Measurements from ENCODE around the gene TEN1. TPM values are rescaled to one million over a fixed set of nuclear protein-coding genes. Genes with fewer than 3 reads are reported as not detected.

Gene TEN1
- total RNA-seq, 1 experiment from 2014 or later = 15.0 TPM

DNA sequence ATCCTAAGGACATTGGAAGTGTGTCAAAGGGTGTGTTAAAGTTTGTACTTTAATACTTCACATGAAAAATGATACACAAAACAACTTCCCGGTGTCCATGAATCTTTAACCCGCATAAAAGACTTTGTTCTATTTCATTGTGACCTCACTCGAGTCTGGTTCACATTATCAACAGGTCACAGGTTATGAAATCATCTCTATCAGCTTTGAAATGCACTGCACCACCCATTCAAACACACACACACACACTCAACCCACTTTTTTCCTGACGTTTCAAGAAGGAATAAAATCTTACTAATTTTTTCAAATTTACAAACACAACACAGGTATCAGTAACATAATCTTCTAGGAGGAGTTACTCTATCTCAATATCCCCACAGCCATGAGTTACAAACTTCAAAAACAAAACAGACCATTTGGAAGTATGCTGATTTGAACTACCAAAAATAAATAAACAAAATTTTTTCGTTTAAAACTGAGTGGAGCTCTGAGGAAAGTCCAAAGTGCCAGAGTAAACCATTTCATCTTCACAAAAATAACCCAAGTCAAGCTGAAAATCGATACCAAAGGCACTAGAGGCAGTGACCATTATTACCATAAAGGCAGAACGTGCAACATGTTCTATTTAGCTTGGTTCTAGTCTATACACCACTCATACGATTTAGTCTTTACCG, 2.7 kb upstream of the TEN1 start:
- DNase-seq (ENCODE audit: low read depth) = no peak

DNA sequence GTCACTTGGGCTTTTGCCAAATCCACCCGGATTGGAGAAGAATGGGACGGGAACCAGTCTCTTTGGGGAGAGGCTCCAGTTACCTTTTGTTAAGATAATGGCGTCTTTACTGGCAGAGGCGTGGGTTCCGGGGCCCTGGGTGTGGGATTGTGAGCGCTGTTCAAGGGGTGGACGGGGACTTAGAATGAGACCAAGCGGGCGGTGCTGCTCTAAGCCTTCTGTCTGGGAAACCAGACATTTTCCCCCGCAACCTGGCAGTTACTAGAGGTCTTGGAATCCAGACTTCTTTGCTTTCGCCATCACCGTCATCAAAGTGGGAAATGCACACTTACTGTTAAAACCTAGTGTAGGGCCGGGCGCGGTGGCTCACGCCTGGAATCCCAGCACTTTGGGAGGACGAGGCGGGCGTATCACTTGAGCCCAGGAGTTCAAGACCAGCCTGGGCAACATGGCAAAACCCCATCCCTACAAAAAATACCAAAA, 706 bp downstream of the TEN1 start:
- DNase-seq (ENCODE audit: low read depth) = no peak

DNA sequence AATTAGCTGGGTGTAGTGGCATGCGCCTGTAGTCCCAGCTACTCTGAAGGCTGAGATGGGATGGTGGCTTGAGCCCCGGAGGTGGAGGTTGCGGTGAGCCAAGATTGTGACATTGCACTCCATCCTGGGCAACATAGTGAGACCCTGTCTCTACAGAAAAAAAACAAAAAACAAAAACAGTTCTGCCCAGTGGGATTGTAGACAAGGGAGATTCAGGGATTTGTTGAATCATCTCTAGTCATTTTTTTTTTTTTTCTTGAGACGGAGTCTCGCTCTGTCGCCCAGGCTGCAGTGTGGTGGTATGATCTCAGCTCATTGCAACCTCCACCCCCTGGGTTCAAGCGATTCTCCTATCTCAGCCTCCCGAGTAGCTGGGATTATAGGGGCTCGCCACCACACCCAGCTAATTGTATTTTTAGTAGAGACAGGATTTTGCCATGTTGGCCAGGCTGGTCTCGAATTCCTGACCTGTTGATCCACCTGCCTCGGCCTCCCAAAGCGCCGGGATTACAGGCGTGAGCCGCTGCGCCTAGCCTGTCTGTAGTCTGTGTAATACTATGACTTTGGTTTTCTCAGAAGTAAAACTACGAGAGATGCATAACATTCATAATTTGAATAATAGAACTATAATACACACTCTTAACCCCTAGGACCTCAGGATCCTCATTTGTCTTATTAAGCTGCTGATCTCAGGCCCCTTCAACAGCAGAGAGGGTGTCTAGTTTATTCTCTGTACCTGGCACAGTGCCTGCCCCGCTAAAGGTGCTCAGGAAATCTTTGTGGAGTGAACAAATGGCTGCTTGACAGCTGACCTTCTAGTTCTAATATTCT, 1.4 kb downstream of the TEN1 start:
- DNase-seq (ENCODE audit: low read depth) = peak; percentile 41

DNA sequence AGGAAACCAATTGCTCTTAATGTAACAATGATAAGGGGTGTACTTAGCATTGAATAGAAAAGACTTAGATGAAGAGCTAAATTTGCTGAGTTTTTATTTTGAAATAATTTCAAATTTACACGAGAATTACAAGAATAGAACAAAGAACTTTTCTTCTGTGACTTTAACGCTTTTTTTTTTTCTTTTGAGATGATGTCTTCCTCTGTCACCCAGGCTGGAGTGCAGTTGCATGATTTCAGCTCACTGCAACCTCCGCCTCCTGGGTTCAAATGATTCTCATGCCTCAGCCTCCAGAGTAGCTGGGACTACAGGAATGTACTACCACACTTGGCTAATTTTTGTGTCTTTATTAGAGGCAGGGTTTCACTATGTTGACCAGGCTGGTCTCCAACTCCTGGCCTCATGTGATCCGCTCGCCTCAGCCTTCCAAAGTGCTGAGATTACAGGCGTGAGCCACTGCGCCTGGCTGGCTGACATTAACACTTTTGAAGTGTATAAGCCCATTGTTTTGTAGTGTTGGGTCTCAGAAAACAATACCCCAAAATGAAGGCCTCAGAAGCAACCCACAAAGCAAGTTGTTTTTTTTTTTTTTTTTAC, 2.1 kb downstream of the TEN1 start:
- DNase-seq (ENCODE audit: low read depth) = no peak

DNA sequence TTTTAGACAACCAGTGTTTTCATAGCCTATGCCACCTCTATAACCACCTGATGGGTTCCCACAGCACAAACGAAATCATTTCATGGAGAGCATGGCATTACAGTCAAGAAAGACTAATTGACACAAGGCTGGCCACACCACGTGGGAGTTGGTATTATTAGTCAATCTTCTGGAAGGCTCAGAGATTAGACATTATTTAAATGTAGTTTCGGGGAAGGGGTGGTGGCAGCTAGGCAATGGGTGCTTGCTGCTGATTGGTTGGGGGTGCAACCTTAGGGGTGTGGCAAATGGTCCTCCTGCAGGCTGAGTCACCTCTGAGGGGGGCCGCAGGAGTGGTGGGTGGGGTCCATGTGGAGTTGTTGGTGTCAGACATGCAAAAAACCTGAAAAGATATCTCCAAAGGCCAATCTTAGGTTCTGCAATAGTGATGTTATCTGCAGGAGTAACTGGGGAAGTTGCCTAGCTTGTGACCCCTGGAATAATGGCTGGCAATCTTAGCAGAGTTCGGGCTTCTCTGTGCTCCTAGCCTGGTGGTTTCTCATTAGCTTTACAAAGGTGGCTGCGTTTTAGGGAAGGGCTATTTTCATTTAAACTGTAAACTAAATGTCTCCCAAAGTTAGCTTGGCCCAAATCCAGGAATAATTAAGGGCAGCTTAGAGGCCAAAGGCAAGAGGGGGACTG, 4.6 kb downstream of the TEN1 start:
- DNase-seq (ENCODE audit: low read depth) = peak; percentile 88

DNA sequence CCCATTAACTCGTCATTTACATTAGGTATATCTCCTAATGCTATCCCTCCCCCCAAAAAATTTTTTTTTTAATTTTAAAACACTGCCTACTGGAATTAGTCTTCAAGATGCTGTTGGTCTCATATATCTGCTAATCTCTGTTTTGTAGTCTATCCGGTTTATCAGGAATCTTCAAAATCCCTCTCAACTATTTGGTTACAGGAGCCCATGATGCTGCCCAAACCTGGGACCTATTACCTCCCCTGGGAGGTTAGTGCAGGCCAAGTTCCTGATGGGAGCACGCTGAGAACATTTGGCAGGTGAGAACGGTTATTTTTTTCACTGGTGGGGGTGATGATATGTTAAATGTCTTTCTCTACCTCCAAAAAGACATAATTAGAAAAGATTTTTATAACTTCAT, 6.9 kb downstream of the TEN1 start:
- no peak for DNase-seq (ENCODE audit: low read depth)

DNA sequence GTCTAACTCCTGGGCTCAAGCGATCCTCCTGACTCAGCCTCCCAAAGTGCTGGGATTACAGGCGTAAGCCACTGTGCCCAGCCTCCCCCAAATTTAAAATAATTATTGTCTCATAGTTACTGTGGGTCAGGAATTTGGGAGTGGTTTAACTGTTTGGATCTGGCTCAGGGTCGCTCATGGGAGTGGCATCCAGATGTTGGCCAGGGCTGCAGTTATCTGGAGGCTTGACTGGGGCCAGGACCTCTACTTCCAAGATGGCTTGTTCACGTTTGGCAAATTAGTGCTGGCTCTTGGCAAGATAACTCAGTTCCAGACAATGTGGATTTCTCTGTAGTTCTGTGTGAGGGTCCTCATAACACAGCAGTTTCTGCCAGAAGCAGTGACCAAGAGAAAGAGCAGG, 8.0 kb downstream of the TEN1 start:
- DNase-seq (ENCODE audit: low read depth) = no peak

DNA sequence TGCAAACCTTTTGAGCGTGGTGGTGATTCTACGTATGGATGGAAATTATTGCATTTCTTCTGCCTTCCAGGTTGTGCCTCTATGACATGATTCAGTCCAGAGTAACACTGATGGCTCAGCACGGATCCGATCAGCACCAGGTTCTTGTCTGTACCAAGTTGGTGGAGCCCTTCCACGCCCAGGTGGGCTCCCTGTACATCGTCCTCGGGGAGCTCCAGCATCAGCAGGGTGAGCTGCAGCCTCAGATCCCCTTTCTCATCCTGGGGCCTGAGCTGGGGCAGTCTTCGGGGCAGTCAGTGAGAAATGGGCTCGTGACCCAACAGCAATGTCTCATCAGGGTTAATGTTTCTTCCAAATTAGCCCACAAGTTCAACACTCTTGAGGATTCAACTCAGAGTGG, 12.4 kb downstream of the TEN1 start:
- no peak for DNase-seq (ENCODE audit: low read depth)

DNA sequence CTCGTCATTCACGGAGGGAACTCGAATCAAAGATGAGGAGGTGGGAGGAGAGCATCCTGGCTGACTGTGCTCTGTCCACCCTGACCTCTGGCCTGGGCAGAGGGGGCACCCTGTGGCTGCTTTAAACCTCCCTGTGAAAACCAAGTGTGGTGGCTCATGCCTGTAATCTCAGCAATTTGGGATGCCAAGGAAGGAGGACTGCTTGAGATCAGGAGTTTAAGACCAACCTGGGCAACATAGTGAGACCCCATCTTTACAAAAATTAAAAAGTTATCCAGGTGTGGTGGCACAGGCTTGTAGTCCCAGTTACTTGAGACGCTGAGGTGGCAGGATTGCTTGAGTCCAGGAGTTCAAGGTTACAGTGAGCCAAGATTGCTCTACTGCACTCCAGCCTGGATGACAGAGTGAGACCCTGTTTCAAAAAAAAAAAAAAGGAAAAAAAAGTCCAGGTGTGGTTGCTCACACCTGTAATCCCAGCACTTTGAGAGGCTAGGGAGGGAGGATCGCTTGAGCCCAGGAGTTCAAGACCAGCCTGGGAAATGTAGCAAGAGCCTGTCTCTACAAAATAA, 15.8 kb downstream of the TEN1 start:
- no peak for DNase-seq (ENCODE audit: low read depth)

DNA sequence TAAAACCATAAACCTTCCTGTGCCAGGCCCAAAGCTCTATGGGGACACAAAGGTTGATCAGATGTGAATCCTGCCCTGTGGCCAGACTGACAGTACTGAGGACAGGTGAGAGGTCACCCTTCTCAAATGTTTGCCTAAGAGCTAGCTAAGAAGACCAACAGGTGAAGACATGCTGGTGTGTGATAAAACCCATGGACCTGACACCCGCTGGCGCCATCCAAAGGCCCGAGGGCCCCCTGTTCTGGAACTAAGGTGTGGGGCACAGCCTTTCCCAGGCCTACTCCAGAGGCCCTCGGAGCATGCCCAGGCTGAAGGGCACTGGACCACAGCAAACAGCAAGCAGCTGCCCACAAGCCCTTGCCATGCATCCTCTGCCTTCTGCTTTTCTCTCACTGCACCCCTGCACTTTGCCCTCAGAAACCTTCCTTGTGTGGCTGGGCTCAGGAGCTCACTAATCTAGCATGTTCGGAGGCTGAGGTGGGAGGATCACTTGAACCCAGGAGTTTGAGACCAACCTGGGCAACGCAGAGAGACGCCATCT, 16.4 kb downstream of the TEN1 start:
- no peak for DNase-seq (ENCODE audit: low read depth)

DNA sequence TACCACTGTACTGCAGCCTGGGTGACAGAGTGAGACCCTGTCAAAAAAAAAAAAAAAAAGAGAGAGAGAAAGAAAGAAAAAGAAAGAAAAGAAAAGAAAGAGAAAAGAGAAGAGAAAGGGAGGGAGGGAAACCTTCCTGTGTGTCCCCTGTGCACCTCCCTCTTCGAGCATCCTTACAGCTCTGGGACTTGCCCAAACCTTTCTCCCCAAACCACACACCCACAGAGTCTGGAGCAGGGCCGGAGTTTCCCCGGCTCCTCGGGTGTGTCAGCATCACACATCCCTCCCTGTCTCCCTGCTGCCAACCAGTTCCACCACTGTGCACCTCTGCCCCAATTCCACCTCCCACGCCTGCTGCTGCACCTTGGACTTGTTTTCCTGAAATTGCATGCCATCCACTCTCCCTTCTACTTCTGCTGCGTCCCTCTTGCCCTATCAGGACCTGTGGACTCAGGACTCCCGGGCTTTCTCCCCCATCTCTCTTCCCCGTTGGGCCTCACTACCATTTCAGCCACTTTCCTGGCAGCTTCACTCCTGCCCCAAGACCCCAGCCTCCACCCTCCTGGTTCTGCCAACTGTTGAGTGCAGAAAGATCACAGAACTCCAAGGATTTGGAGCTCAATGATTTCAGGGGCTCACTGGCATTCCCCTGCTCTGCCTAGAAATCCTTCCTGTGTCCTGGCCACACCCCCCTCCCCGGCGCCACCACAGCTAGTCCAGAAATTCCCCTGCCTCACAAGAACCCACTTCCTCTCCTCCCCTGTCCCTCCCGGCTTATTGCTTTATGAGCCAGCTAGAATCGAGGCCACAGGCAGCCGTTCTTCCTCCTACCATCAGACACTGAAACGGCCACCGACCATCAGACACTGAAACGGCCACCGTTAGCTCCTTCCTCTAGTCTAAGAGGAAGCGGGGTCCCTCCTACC, 17.9 kb downstream of the TEN1 start:
- DNase-seq (ENCODE audit: low read depth) = peak; percentile 95

DNA sequence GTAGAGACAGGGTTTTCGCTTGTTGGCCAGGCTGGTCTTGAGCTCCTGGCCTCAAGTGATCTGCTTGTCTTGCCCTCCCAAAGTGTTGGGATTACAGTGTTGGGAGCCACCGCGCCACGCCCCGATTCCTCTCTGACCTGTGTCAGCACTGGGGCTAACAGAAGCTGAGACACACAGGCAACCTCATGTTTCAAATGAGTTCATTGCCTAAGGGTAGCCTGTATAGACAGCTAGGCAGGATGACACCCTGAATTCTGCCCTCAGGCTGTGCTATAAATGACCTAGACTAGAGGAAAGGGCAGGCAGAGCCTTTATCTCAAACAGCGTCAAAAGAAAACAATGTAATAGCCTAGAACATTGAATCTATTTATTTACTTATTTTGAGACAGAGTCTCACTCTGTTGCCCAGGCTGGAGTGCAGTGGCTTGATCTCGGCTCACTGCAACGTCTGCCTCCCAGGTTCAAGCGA, 19.3 kb downstream of the TEN1 start:
- peak; percentile 47 for DNase-seq (ENCODE audit: low read depth)

DNA sequence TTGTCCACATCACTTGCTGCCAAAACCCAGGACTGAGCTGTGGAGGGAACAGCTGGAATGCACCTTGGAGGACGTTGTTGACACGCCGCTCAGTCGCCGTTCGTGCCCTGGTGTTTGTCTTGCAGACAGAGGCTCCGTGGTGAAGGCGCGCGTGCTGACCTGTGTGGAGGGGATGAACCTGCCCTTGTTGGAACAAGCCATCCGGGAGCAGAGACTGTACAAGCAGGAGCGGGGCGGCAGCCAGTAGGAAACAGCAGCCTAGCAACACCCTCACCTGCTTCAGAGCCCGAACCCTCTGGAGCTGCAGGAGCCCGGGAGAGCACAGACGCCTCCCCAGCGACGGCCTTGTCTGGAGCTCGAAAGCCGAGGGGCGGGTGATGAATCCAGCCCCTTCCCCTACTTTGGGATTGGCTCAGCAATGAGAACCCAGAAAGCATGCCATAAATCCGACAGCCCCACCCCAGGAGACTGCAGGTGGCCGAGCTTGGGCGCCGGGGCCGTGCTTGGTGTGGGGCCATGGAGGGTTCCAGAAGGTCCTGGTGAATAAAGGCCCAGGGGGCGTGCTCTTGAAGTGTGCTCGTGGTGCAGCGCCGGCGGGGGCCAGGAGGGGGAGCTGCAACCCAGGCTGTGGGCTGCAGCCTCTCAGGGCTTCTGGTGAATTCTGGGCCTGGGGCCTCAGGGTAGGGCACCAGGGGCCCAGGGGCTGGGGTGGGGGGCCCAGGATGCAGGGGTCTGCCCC, 21.1 kb downstream of the TEN1 start:
- peak; percentile 67 for DNase-seq (ENCODE audit: low read depth)

DNA sequence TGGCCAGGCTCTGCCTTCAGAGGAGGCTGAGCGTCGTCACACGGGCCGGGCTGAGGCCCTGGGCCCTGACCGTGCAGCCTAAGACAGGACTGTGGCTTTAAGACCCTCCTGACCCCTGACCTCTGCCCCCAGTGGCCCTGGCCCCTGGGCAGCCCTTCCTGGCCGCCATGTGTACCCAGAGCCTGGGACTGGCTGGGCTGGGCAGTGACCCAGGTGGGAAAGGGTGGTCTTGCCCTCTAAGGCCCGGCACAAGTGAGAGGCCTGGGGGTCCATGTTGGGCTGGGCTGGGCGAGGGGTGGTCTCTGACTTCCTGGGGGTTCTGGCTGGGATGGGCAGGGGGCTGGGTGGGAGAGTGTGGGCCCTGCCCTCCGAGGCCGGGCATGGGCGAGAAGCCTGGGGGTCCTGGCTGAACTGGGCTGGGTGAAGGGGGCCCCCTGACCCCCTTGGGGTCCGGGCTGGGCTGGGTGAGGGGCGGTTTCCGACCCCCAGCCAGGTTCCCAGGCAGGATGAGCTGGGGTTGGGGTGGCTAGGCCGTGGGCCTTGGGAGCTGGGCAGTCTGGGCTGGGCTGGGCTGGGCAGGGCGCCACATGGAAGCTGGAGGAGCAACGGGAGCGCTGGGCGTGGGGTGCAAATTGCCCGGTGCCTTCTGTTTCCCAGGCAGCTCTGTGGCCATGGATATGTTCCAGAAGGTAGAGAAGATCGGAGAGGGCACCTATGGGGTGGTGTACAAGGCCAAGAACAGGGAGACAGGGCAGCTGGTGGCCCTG, 21.9 kb downstream of the TEN1 start, which contains the start of gene CDK3:
Gene CDK3 (plus strand): TSS at position 101 of the 767 bp plus-strand sequence. CDS start 571 bp downstream, at position 672.
- no peak for DNase-seq (ENCODE audit: low read depth)

DNA sequence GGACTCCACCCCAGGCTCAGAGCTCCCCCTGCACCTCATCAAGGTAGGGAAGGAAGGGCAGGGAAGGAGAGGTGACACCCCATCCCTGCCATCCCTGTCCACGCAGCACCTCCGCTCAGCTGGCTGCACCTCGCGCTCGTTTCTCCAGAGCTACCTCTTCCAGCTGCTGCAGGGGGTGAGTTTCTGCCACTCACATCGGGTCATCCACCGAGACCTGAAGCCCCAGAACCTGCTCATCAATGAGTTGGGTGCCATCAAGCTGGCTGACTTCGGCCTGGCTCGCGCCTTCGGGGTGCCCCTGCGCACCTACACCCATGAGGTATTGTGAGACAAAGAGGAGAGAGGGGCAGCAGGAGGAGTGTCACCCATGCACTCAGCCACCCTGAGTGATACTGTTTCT, 23.1 kb downstream of the TEN1 start:
- no peak for DNase-seq (ENCODE audit: low read depth)

DNA sequence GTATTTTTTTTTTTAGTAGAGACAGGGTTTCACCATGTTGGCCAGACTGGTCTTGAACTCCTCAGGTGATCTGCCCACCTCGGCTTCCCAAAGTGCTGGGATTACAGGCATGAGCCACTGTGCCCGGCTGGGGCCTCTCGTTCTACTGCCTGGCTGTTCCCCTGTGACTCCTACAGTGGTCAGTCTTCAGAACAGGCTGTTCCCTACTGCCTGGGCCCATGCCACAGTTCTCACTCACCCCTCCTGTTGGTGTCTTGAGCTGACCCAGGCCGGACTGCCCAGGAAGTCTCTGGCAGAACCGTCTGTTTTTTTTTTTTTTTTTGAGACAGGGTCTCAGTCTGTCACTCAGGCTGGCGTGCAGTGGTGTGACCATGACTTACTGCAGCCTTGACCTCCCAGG, 24.9 kb downstream of the TEN1 start:
- DNase-seq (ENCODE audit: low read depth) = no peak

DNA sequence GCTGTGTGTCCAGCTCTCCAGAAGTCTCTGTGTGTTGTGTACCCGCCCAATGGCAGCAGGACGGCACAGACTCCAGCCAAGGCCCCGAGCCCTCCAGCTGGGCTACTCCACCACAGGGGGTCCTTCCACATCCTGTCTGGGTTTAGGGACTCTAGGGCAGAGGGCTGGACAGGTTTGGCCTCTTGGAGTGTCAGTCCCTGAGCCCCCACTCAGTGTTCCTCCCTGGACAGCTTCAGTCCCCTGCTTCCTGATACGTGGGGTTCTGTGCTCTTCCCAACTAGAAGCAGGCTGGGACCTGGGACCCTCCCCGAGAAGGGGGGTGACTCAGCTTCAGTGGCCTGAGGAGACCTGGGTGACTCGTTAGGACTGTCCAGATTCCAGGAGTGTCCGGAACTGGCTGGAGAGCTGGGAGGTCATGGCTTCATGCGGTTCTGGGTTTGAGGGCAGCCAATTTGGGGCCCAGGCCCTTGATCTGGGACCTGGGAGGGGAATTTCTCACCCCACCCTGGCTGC, 25.8 kb downstream of the TEN1 start:
- peak; percentile 53 for DNase-seq (ENCODE audit: low read depth)

Measured in Daoy (cell line).